Activated CD8-positive, alpha-beta memory T cell treated with anti-CD3 and anti-CD28 coated beads, Interleukin-2, amount 50 U/mL, for 4 hours (primary cell): ENCODE results near the gene GFI1B.
"Not testable (repeated sequence)": the region's sequence is repeated elsewhere in the genome, so short reads cannot be mapped to it uniquely, and the experiment has no call there.

Source experiments
- DNase-seq: peaks from one replicate; pipeline ENCODE4 v3.0.0-alpha.2; 2020

The GFI1B gene

GRCh38 chr9:132970324-132971062, 8.0 kb upstream of the GFI1B start:
- no peak for DNase-seq

GRCh38 chr9:132973166-132973565, 5.3 kb upstream of the GFI1B start:
- DNase-seq, result no peak

GRCh38 chr9:132973713-132974112, 4.8 kb upstream of the GFI1B start:
- no peak for DNase-seq

- DNase-seq, result no peak
Measured at GRCh38 chr9:132975961-132976360, 2.5 kb upstream of the GFI1B start.

- no peak for DNase-seq
Measured at GRCh38 chr9:132976571-132976970, 1.9 kb upstream of the GFI1B start.

- no peak for DNase-seq
Measured at GRCh38 chr9:132978112-132978450, 413 bp upstream of the GFI1B start.

- no peak for DNase-seq
Measured at GRCh38 chr9:132980157-132980556, 1.7 kb downstream of the GFI1B start.

GRCh38 chr9:132982458-132982857, 4.0 kb downstream of the GFI1B start:
- DNase-seq, result no peak

GRCh38 chr9:132983491-132984201, 5.2 kb downstream of the GFI1B start:
- no peak for DNase-seq

- DNase-seq, result no peak
Measured at GRCh38 chr9:132984202-132985070, 5.9 kb downstream of the GFI1B start.

GRCh38 chr9:132985071-132985350, 6.5 kb downstream of the GFI1B start:
- DNase-seq, result no peak

- no peak for DNase-seq
Measured at GRCh38 chr9:132985489-132985888, 7.0 kb downstream of the GFI1B start.

GRCh38 chr9:132986114-132986513, 7.6 kb downstream of the GFI1B start:
- DNase-seq, result no peak

GRCh38 chr9:132986640-132987620, 8.4 kb downstream of the GFI1B start:
- DNase-seq, result no peak

GRCh38 chr9:132988244-132989013, 9.9 kb downstream of the GFI1B start:
- no peak for DNase-seq

GRCh38 chr9:132989014-132989310, 10.5 kb downstream of the GFI1B start:
- DNase-seq, result no peak

- DNase-seq, result no peak
Measured at GRCh38 chr9:132989414-132989996, 11.0 kb downstream of the GFI1B start.

- not testable (repeated sequence) for DNase-seq
Measured at GRCh38 chr9:132989998-132990557, 11.6 kb downstream of the GFI1B start.

GRCh38 chr9:132990781-132991180, 12.3 kb downstream of the GFI1B start:
- DNase-seq, result no peak

- DNase-seq, result no peak
Measured at GRCh38 chr9:132991351-132992300, 13.1 kb downstream of the GFI1B start.
